ENCODE results near the gene BID.

DNA sequence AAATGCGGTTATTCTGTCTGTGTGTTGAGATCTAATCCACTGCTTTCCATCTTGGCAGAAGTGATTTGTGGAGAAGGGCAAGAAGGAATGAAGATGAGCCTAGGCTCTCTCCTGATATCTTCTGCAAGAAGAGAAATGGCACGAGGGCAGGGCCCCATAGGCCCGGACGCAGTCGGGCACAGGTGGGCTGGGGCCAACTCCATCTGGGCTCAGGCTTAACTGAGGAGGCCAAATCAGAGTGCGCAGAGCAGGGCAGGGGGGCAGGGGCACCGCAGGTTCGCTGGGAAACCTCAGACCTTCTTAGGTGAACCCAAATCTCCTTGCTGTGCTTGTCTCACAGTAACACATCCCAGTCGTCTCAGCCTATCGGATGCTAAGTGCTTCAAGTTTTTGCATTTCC is 32.8 kb upstream of the BID start:
- TF ChIP-seq, protein P1, sequence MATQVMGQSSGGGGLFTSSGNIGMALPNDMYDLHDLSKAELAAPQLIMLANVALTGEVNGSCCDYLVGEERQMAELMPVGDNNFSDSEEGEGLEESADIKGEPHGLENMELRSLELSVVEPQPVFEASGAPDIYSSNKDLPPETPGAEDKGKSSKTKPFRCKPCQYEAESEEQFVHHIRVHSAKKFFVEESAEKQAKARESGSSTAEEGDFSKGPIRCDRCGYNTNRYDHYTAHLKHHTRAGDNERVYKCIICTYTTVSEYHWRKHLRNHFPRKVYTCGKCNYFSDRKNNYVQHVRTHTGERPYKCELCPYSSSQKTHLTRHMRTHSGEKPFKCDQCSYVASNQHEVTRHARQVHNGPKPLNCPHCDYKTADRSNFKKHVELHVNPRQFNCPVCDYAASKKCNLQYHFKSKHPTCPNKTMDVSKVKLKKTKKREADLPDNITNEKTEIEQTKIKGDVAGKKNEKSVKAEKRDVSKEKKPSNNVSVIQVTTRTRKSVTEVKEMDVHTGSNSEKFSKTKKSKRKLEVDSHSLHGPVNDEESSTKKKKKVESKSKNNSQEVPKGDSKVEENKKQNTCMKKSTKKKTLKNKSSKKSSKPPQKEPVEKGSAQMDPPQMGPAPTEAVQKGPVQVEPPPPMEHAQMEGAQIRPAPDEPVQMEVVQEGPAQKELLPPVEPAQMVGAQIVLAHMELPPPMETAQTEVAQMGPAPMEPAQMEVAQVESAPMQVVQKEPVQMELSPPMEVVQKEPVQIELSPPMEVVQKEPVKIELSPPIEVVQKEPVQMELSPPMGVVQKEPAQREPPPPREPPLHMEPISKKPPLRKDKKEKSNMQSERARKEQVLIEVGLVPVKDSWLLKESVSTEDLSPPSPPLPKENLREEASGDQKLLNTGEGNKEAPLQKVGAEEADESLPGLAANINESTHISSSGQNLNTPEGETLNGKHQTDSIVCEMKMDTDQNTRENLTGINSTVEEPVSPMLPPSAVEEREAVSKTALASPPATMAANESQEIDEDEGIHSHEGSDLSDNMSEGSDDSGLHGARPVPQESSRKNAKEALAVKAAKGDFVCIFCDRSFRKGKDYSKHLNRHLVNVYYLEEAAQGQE (IDR thresholded peaks at IDR 0.05; ENCODE audit: insufficient read depth in 1 of 2, low read depth in 2 of 2, low read length in 2 of 2): no peak
- TF ChIP-seq TAF1 (IDR thresholded peaks at IDR 0.05; ENCODE audit: borderline replicate concordance, insufficient read depth, low read length) (no peak), POLR2AphosphoS5 (IDR thresholded peaks at IDR 0.05; ENCODE audit: low read depth, low read length) (no peak), SIN3A (IDR thresholded peaks at IDR 0.05; ENCODE audit: borderline replicate concordance, insufficient read depth, low read length) (no peak)
